Dendritic cell treated with granulocyte-macrophage colony-stimulating factor and Interleukin-4, amounts not matched to agents 40 ng/mL and 50 ng/mL, for 4 days (primary cell): ENCODE results near the gene PHKG1.
"Not testable (repeated sequence)": the region's sequence is repeated elsewhere in the genome, so short reads cannot be mapped to it uniquely, and the experiment has no call there.

Source experiments
- H3K27ac Mint-ChIP-seq: one replicate; pipeline ENCODE4 v1.8.0; 2022; ENCODE audit warnings: mild to moderate bottlenecking, mixed read lengths
- H3K27me3 Mint-ChIP-seq: one replicate; pipeline ENCODE4 v1.8.0; 2022; ENCODE audit warnings: mild to moderate bottlenecking, mixed read lengths
- H3K36me3 Mint-ChIP-seq: one replicate; pipeline ENCODE4 v1.8.0; 2022; ENCODE audit warnings: low read depth, mixed read lengths
- H3K4me1 Mint-ChIP-seq: one replicate; pipeline ENCODE4 v1.8.0; 2022; ENCODE audit warnings: low read depth, mixed read lengths
- H3K4me3 Mint-ChIP-seq: one replicate; pipeline ENCODE4 v1.8.0; 2022; ENCODE audit warnings: mild to moderate bottlenecking, moderate library complexity, mixed read lengths
- H3K9me3 Mint-ChIP-seq: one replicate; pipeline ENCODE4 v1.8.0; 2022; ENCODE audit warnings: mixed read lengths
- intact Hi-C: fragments of 100-400 bp; cut with micrococcal nuclease; formaldehyde crosslinking; loops from one replicate; pipeline ENCODE4 v1.15.0; 2022

The PHKG1 gene

DNA sequence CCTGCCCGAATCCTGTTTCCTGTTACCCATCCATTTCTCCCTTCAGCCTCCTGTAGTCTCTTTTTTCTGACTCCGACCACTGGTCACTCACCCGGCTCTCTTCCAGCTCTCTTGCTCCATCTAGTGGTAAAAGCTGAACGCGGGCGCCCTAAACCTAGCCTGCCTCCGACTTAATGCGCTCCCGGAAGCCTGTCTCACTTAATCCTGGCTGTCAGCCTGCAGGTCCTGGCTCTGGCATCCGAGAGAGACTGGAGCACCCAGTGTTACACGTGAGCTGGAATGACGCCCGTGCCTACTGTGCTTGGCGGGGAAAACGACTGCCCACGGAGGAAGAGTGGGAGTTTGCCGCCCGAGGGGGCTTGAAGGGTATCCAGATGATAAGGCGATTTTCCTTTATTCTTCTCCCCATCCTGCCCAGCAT, 18.4 kb downstream of the PHKG1 start:
- no peaks in the 10 kb centered on the region for H3K27me3 Mint-ChIP-seq
- no peaks in the 10 kb centered on the region for H3K9me3 Mint-ChIP-seq
- intact Hi-C loops = loop anchor here (1.0 to 2.0 kb wide), 2 partner anchors 70 to 434 kb away; no protein-coding TSS in a partner anchor
- H3K4me1 Mint-ChIP-seq = peaks cover 6% of the 10 kb centered on the region
- H3K27ac Mint-ChIP-seq = no peak overlapping the region
- peaks cover 89% of the 10 kb centered on the region for H3K36me3 Mint-ChIP-seq
- H3K4me3 Mint-ChIP-seq = no peak overlapping the region

DNA sequence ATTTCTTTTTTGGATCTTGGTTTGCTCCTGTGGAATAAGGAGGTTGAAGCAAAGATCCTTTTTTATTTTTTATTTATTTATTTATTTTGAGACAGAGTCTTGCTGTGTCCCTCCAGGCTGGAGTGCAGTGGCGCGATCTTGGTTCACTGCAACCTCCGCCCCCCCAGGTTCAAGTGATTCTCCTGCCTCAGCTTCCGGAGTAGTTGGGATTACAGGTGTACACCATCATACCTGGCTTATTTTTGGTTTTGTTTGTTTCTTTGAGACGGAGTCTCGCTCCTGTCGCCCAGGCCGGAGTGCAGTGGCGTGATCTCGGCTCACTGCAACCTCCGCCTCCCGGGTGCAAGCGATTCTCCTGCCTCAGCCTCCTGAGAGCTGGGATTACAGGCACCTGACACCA, 26.4 kb downstream of the PHKG1 start:
- intact Hi-C loops, H3K27ac Mint-ChIP-seq, H3K9me3 Mint-ChIP-seq, H3K27me3 Mint-ChIP-seq, H3K4me3 Mint-ChIP-seq: not testable (repeated sequence)
- H3K36me3 Mint-ChIP-seq = peaks cover 73% of the 10 kb centered on the region
- peaks cover 23% of the 10 kb centered on the region for H3K4me1 Mint-ChIP-seq

DNA sequence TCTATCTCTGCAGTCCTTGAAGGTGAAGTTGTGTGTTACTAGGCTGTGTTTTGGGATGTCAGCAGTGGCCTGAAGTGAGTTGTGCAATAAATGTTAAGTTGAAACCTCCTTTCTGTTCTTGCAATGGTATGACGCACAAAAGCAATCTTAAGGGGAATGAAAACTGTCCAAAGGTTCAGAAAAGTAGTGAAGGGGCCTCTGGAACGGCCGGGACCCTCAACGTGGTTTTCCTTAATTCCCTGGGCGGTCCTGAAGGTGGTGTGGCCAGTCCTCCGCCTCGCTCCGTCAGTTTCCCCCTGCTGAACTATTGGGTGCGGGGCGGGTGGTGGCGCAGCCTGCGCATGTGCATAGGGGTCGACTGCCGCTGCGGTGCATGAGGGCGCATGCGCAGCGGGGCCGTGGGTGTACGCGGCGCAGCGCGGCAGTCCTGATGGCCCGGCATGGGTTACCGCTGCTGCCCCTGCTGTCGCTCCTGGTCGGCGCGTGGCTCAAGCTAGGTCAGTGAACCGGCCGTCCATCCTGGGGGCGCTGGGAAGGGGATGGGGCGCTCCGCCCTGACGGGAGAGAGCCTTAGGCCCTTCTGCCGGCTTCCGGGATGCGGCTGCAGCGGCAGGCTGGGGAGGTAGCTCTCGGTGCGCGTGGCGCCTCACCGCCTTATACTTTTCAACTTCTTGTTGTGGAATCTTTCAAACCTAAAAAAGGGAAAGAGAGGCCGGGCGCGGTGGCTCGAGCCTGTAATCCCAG, 28.7 kb downstream of the PHKG1 start, which contains the start of gene SUMF2:
TSS of gene SUMF2 (plus strand) at position 405 of the 744 bp plus-strand sequence. CDS start at position 431, 26 bp downstream.
- peak within 1 kb of the TSS; percentile 93 for H3K27ac Mint-ChIP-seq
- no peaks in the 10 kb centered on the region for H3K9me3 Mint-ChIP-seq
- peak within 1 kb of the TSS; percentile 90 for H3K4me3 Mint-ChIP-seq
- no peaks in the 10 kb centered on the region for H3K27me3 Mint-ChIP-seq
- intact Hi-C loops = loop anchor here (1.0 to 2.0 kb wide), 2 partner anchors 13 to 43 kb away; partner anchors contain the start of genes CCT6A, CHCHD2 and PSPH
- H3K36me3 Mint-ChIP-seq = peaks cover 73% of the 10 kb centered on the region
- peaks cover 23% of the 10 kb centered on the region for H3K4me1 Mint-ChIP-seq

DNA sequence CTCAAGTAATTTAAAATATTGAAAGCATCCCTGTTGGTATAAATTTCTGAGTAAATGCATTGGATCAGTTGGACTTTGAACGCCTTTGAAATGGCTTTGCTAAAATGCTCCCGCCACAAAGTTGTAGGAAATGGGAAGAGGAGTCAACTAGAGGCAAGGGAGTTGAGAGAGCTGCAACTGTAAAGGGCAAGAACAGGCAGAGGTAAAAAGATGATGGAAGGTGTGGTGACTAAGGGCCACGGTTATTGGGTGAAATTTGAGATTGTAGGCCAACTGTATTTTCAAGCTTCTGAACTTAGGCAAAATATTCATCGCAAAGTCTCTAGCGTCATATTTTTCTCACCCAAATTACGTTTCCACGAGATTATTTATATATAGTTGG, 29.3 kb downstream of the PHKG1 start:
- Mint-ChIP-seq H3K36me3 (peaks cover 73% of the 10 kb centered on the region), H3K27me3 (no peaks in the 10 kb centered on the region), H3K4me1 (peaks cover 23% of the 10 kb centered on the region), H3K27ac (peak overlapping the region; percentile 93), H3K9me3 (no peaks in the 10 kb centered on the region), H3K4me3 (peak overlapping the region; percentile 90)
- intact Hi-C loops = no loop called here

DNA sequence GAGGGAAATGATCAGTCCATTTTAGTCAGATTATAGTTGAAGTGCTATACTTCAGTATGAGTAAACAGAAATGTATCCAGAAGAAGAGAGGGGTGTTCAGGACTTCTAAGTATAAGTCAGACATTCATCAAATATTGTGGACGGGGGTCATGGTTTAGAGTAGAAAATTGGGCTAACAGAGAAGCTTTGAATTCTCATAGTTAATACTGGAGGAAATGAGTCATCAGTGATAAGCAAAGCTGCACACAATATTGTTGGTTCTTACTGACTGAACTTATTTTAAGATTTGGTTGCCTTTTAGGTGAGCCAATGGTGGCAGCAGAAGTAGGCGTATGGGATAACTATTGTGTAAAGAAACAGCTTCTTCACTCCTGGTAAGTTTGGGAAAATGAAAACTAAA, 30.4 kb downstream of the PHKG1 start:
- H3K9me3 Mint-ChIP-seq = no peaks in the 10 kb centered on the region
- no peaks in the 10 kb centered on the region for H3K27me3 Mint-ChIP-seq
- intact Hi-C loops = no loop called here
- H3K4me1 Mint-ChIP-seq = peaks cover 23% of the 10 kb centered on the region
- peak overlapping the region; percentile 54 for H3K27ac Mint-ChIP-seq
- peaks cover 78% of the 10 kb centered on the region for H3K36me3 Mint-ChIP-seq
- H3K4me3 Mint-ChIP-seq = no peak overlapping the region

DNA sequence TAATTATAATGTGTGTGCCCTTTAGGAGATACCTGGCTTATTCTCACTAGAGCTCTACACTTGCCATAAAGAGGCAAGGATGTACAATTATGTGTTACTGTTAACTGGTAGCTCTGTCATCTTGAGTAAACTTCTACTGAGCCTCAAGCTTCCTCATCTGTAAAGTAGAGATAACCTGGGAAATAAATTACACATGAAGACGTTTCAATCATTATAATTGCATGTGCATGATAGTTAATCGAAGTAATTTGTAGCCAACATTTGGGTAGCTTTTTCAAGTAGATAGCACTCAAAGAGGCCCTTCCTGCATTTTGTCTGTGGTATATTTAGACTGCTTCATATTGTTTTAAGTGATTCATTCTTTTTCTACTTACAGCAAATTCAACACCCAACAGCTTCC, 38.8 kb downstream of the PHKG1 start:
- Mint-ChIP-seq H3K4me3 (no peak overlapping the region), H3K9me3 (no peaks in the 10 kb centered on the region), H3K4me1 (peaks cover 6% of the 10 kb centered on the region), H3K36me3 (peaks cover 77% of the 10 kb centered on the region), H3K27me3 (no peaks in the 10 kb centered on the region), H3K27ac (no peak overlapping the region)
- intact Hi-C loops = no loop called here

DNA sequence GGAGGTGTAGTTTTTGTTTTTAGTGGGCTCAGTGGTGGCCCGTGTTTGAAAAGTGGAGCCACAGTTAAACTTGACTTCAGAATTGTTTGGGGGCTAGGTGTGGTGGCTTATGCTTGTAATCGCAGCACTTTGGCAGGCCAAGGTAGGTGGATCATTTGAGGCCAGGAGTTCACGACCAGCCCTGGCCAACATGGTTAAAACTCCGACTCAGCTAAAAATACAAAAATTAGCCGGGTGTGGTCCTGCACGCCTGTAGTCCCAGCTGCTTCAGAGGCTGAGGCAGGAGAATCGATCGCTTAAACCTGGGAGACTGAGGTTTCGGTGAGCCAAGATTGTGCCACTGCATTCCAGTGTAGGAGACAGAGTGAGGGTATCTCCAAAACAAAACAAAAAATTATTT, 39.4 kb downstream of the PHKG1 start:
- intact Hi-C loops = no loop called here

DNA sequence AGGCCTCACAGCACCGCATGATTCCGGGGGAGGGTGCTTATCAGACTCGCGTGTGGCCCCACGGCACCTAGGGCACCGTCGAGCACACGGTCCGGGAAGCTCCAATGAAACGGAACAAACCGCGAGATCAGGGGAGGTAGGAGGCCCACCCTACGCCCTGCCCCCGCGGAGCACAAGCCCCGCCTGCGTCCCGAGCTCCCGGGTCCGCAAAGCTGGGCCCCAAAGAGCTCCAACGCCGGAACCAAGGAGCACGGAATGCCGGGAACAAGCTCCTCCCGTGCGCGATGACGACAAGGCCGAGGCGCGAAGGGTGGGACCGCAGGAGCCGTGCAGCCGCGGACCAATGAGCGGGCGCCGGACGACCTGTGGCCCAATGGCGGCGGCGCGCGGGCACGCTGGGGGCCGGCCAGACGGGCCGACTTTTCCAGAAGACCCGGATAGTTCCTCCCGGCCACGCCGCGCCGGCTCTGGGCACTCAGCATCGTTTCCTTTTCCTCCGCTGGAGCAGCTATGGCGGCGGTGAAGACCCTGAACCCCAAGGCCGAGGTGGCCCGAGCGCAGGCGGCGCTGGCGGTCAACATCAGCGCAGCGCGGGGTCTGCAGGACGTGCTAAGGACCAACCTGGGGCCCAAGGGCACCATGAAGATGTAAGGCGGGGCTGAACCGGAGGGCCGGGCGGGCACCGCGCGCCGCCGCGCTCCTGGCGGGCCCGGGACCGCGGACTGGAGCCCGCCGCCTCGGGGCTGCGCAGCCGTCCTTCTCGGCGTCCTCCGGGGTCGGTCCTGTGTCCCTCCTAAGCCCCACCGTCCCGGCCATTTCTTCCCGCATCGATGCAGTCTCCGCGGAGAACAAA, 41.2 kb downstream of the PHKG1 start, which contains the start of the genes CCT6A and PSPH:
TSS of gene CCT6A (plus strand) at position 427 of the 853 bp plus-strand sequence. CDS start at position 511, 84 bp downstream.
TSS of gene PSPH (minus strand) at position 106 of the 853 bp plus-strand sequence. CDS start 30,232 bp downstream, outside the sequence.
- no peaks in the 10 kb centered on the region for H3K9me3 Mint-ChIP-seq
- intact Hi-C loops = loop anchor here (1.0 to 2.0 kb wide), 2 partner anchors 13 to 101 kb away; partner anchors contain the start of genes MRPS17 and SUMF2
- peak within 1 kb of the TSS; percentile 94 for H3K27ac Mint-ChIP-seq
- H3K4me1 Mint-ChIP-seq = peaks cover 6% of the 10 kb centered on the region
- no peaks in the 10 kb centered on the region for H3K27me3 Mint-ChIP-seq
- H3K4me3 Mint-ChIP-seq = peak within 1 kb of the TSS; percentile 97
- peaks cover 53% of the 10 kb centered on the region for H3K36me3 Mint-ChIP-seq

More for the DNA sequence above, 39.4 kb downstream of the PHKG1 start:
- Mint-ChIP-seq H3K36me3 (peaks cover 71% of the 10 kb centered on the region), H3K4me3 (no peak overlapping the region), H3K27me3 (no peaks in the 10 kb centered on the region), H3K4me1 (peaks cover 6% of the 10 kb centered on the region), H3K27ac (no peak overlapping the region), H3K9me3 (no peaks in the 10 kb centered on the region)

DNA sequence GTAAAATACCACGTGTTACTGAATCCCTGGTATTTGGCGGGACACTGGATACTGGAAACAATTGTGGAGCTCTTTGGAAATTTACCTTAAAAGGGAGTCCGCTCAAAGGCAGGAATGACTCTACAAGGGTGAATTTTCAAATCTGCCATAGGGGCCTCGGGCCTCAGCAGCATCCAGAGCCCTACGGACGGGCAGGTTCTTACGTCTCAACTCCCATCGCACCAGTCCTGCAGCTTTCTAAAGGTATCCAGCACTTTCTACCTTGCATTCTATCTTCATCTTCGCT, 41.8 kb downstream of the PHKG1 start:
- no peaks in the 10 kb centered on the region for H3K27me3 Mint-ChIP-seq
- H3K9me3 Mint-ChIP-seq = no peaks in the 10 kb centered on the region
- H3K4me1 Mint-ChIP-seq = peaks cover 6% of the 10 kb centered on the region
- intact Hi-C loops = loop anchor here (1.0 to 2.0 kb wide), 2 partner anchors 13 to 100 kb away; partner anchors contain the start of genes MRPS17 and SUMF2
- peaks cover 47% of the 10 kb centered on the region for H3K36me3 Mint-ChIP-seq
- H3K4me3 Mint-ChIP-seq = peak overlapping the region; percentile 97
- H3K27ac Mint-ChIP-seq = peak overlapping the region; percentile 94

DNA sequence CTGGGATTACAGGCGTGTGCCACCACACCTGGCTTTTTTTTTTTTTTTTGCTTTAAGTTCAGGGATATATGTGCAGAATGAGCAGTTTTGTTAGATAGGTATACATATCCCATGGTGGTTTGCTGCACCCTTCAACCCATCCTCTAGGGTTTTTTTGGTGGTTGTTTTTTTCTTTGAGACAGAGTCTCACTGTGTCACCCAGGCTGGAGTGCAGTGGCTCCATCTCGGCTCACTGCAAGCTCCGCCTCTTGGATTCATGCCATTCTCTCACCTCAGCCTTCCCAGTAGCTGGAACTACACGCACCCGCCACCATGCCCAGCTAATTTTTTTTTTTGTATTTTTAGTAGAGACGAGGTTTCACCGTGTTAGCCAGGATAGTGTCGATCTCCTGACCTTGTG, 44.0 kb downstream of the PHKG1 start:
- H3K36me3 Mint-ChIP-seq = peaks cover 25% of the 10 kb centered on the region
- H3K4me1 Mint-ChIP-seq, H3K27ac Mint-ChIP-seq, H3K4me3 Mint-ChIP-seq, intact Hi-C loops, H3K9me3 Mint-ChIP-seq, H3K27me3 Mint-ChIP-seq: not testable (repeated sequence)

DNA sequence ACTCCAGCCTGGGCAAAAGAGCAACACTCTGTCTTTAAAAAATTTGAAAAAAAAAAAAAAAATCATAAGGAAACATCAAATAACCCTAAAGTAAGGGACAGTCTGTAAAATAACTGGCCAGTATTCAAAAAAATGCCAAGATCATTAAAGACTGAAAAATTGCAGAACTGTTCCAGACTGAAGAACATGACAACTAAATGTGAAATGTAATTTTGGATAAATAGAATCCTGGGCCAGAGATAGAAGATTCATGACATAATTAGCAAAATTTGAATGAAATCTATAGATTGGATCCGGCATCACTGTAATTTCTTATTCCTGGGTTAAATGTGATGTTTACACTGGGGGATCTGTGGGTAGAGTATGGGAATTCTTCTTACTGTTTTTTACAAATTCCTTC, 44.5 kb downstream of the PHKG1 start:
- H3K4me3 Mint-ChIP-seq = no peak overlapping the region
- no peaks in the 10 kb centered on the region for H3K4me1 Mint-ChIP-seq
- intact Hi-C loops = no loop called here
- H3K9me3 Mint-ChIP-seq = no peaks in the 10 kb centered on the region
- no peak overlapping the region for H3K27ac Mint-ChIP-seq
- H3K36me3 Mint-ChIP-seq = peaks cover 20% of the 10 kb centered on the region
- no peaks in the 10 kb centered on the region for H3K27me3 Mint-ChIP-seq

DNA sequence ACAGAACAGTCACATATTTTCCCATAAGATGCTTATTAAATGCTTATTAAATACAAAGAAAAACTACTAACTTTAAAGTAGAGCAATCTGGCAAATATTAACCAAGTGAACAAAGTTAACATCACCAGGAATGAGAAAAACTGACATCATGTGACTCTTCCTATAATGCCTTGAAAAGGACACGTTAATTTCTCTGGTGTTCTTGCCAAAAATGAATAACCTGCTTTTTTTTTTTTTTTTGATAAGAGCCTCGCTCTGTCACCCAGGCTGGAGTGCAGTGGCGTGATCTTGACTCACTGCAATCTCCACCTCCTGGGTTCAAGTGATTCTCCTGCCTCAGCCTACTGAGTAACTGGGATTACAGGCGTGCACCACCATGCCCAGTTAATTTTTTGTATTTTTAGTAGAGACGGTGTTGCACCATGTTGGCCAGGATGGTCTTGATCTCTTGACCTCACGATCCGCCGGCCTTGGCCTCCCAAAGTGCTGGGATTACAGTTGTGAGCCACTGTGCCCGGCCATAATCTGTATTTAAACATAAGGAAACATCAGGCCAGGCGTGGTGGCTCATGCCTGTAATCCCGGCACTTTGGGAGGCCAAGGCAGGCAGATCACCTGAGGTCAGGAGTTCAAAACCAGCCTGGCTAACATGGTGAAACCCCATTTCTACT, 45.2 kb downstream of the PHKG1 start:
- H3K27me3 Mint-ChIP-seq, H3K9me3 Mint-ChIP-seq, H3K4me3 Mint-ChIP-seq, intact Hi-C loops, H3K27ac Mint-ChIP-seq, H3K4me1 Mint-ChIP-seq: not testable (repeated sequence)
- peaks cover 18% of the 10 kb centered on the region for H3K36me3 Mint-ChIP-seq

DNA sequence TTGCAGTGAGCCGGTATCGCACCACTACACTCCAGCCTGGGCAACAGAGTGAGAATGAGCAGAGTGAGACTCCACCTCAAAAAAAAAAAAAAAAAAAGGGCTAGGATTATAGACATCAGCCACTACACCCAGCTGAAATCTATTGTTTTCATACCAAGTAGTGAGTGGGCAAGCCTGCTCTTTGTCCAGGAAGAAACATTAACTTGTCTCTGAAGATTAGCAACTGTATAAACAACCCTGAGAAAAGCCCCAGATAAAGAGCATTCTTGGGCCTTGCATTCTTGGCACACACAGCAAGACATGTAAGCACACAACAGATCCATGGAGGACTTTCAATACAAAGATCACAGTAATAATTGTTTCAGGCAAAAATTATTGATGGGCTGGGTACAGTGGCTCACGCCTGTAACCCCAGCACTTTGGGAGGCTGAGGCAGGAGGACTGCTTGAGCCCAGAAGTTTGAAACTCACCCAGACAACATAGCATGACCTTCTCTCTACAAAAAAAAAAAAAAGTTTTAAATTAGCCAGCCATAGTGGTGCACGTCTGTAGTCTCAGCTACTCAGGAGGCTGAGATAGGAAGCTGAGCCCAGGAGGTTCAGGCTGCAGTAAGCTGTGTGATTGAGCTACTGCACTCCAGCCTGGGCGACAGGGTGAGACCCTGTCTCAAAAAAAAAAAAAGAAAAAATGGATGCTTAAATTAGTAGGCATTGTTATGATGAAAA, 45.9 kb downstream of the PHKG1 start:
- Mint-ChIP-seq H3K27ac (no peak overlapping the region), H3K4me1 (no peaks in the 10 kb centered on the region), H3K36me3 (peaks cover 21% of the 10 kb centered on the region), H3K4me3 (no peak overlapping the region), H3K27me3 (no peaks in the 10 kb centered on the region), H3K9me3 (no peaks in the 10 kb centered on the region)
- intact Hi-C loops = no loop called here
